Measurements from ENCODE around the gene MYO1B. TPM values are rescaled to one million over a fixed set of nuclear protein-coding genes. Genes with fewer than 3 reads are reported as not detected.

MYO1B gene
- total and polyA plus RNA-seq, 2 of the 4 experiments (the other 2 are of a cell fraction) = 57.2 to 116 TPM

GRCh38 chr2:191435141-191435540 is 189.9 kb downstream of the MYO1B start:
- intact Hi-C loops (cut with micrococcal nuclease) = no loop called here

More at GRCh38 chr2:191435141-191435540, 189.9 kb downstream of the MYO1B start:
- no peaks in the 10 kb centered on the region for H4K20me1 ChIP-seq (ENCODE audit: insufficient read depth, low read length)
- 0 out of 2 replicates have a peak, but pooled peaks cover 4% of the 10 kb centered on the region for H3K4me1 ChIP-seq (ENCODE audit: control insufficient read depth, insufficient read depth, low read length)
- H2BK20ac ChIP-seq (ENCODE audit: low read depth, low read length) = no peak overlapping the region
- no peak overlapping the region for H3K4me3 ChIP-seq (ENCODE audit: insufficient read depth, low read depth, low read length)
- H2AFZ ChIP-seq (replicated peaks; ENCODE audit: low read length, poor library complexity) = no peak overlapping the region
- no peak overlapping the region for H2AK9ac ChIP-seq (replicated peaks; ENCODE audit: low read depth, low read length, poor library complexity)
- H3K9me1 ChIP-seq (ENCODE audit: insufficient read depth, low read length) = 0 out of 2 replicates have a peak, but pooled peaks cover 3% of the 10 kb centered on the region
- no peak overlapping the region for H3K27ac ChIP-seq (ENCODE audit: insufficient read depth, low read length)
- no peak overlapping the region for H2AK5ac ChIP-seq (ENCODE audit: low read depth, low read length)
- DNase-seq (no peak), ATAC-seq (ENCODE audit: low read depth) (no peak)
- H4K5ac ChIP-seq (ENCODE audit: low read depth, low read length) = no peak overlapping the region
- POLR2A ChIA-PET (ENCODE audit: unreplicated experiment) = no interaction called here
- H3K4ac ChIP-seq (ENCODE audit: low read depth, low read length) = no peak overlapping the region
- no peaks in the 10 kb centered on the region for H3K79me1 ChIP-seq (ENCODE audit: low read depth in 1 of 2, low read length in 2 of 2)
- no peak overlapping the region for H3K9ac ChIP-seq (ENCODE audit: low read depth, low read length)
- BruUV-seq (replicated peaks) = no TSS peak
- no peak overlapping the region for H3K56ac ChIP-seq (ENCODE audit: extremely low read depth, insufficient read depth, low read length)
- TF ChIP-seq, protein P1, sequence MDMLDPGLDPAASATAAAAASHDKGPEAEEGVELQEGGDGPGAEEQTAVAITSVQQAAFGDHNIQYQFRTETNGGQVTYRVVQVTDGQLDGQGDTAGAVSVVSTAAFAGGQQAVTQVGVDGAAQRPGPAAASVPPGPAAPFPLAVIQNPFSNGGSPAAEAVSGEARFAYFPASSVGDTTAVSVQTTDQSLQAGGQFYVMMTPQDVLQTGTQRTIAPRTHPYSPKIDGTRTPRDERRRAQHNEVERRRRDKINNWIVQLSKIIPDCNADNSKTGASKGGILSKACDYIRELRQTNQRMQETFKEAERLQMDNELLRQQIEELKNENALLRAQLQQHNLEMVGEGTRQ (IDR thresholded peaks at IDR 0.05; ENCODE audit: low read depth, low read length) = no peak
- no peak for TF ChIP-seq CHD1 (IDR thresholded peaks at IDR 0.05; ENCODE audit: low read depth, low read length)
- TF ChIP-seq NFE2L2 (IDR thresholded peaks at IDR 0.05; ENCODE audit: low read depth, low read length) = no peak
- TF ChIP-seq MAFK (IDR thresholded peaks at IDR 0.05; ENCODE audit: low read depth, low read length) = no peak
- no peak for TF ChIP-seq RAD21 (IDR thresholded peaks at IDR 0.05; ENCODE audit: low read length)
- TF ChIP-seq MAZ (IDR thresholded peaks at IDR 0.05; ENCODE audit: borderline replicate concordance, low read depth, low read length) = no peak
- TF ChIP-seq RFX5 (IDR thresholded peaks at IDR 0.05; ENCODE audit: low read depth, low read length) = no peak
- TF ChIP-seq SMC3 (IDR thresholded peaks at IDR 0.05; ENCODE audit: low read depth, low read length) = no peak
- TF ChIP-seq, protein P2, sequence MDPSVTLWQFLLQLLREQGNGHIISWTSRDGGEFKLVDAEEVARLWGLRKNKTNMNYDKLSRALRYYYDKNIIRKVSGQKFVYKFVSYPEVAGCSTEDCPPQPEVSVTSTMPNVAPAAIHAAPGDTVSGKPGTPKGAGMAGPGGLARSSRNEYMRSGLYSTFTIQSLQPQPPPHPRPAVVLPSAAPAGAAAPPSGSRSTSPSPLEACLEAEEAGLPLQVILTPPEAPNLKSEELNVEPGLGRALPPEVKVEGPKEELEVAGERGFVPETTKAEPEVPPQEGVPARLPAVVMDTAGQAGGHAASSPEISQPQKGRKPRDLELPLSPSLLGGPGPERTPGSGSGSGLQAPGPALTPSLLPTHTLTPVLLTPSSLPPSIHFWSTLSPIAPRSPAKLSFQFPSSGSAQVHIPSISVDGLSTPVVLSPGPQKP (IDR thresholded peaks at IDR 0.05; ENCODE audit: borderline replicate concordance, low read depth, low read length) = no peak
- 90% methylated on average over 2 of the region's 6 CpGs; no CpG with 5 or more reads in 1 of the 2 experiments for WGBS, 2 experiments (ENCODE audit: extremely low coverage in 2 of 2, insufficient read length in 1 of 2)
- no peak overlapping the region for H3K18ac ChIP-seq (ENCODE audit: low read depth, low read length)
- H3K4me2 ChIP-seq (ENCODE audit: low read depth, low read length) = no peak overlapping the region
- no peaks in the 10 kb centered on the region for H3K36me3 ChIP-seq (ENCODE audit: control insufficient read depth, insufficient read depth, low read length)
- dilution Hi-C loops (cut with HindIII; ENCODE audit: low sequenced_read_pairs, unreplicated experiment) = no loop called here
- H3K9me3 ChIP-seq (ENCODE audit: control insufficient read depth, insufficient read depth, low read length) = no peaks in the 10 kb centered on the region
- no peaks in the 10 kb centered on the region for H3K27me3 ChIP-seq (ENCODE audit: control insufficient read depth, insufficient read depth, low read length)
- H4K8ac ChIP-seq (ENCODE audit: low read depth in 2 of 2, low read length in 2 of 2) = no peak overlapping the region
- no peak overlapping the region for H4K91ac ChIP-seq (ENCODE audit: insufficient read depth, low read depth, low read length)
- in situ Hi-C loops (cut with MboI; ENCODE audit: low sequenced_read_pairs) = no loop called here
- H2BK120ac ChIP-seq (ENCODE audit: low read depth, low read length) = no peak overlapping the region
- H3K14ac ChIP-seq (replicated peaks; ENCODE audit: low read depth, low read length) = no peak overlapping the region
- no peak overlapping the region for H2BK15ac ChIP-seq (ENCODE audit: low read depth, low read length)
- no peak overlapping the region for H2BK5ac ChIP-seq (ENCODE audit: low read depth, low read length, poor library complexity, severe bottlenecking)
- H3K23ac ChIP-seq (ENCODE audit: low read depth, low read length) = no peak overlapping the region
- CTCF ChIA-PET = no interaction called here

Data from IMR-90 (cell line).